A549 (cell line): Measurements from ENCODE around the gene DLG1.

Source experiments
- ATOH8 ChIP-seq: fragments of 250-450 bp; sonication (Bioruptor Pico); IDR thresholded peaks from 2 replicates; pipeline ENCODE4 v1.5.0; 2020; ENCODE audit warnings: low read depth, mild to moderate bottlenecking, moderate library complexity
- CTCF ChIP-seq: fragments of >200 bp; sonication (Bioruptor Twin); formaldehyde crosslinking; IDR thresholded peaks from 3 replicates; pipeline ENCODE4 v1.5.1; 2016

GRCh38 chr3:197006860-197007259 lies 291.6 kb downstream of the DLG1 start:
- no peak for TF ChIP-seq CTCF
- no peak for TF ChIP-seq ATOH8 (CRISPR knock-in tag)
